NCI-H2171 (cell line): ENCODE data around the gene TMEM207.
"Not testable (repeated sequence)": the region's sequence is repeated elsewhere in the genome, so short reads cannot be mapped to it uniquely, and the experiment has no call there.

Experiments
- DNase-seq: peaks from one replicate; lab custom pipeline; 2025; lab: John Stamatoyannopoulos, UW

TMEM207 gene

GRCh38 chr3:190449801-190450200, at the start of gene TMEM207:
Gene TMEM207, minus strand, starts transcription at chr3:190449901. Its CDS starts 92 bp downstream, at chr3:190449809.
- no peak for DNase-seq

DNA sequence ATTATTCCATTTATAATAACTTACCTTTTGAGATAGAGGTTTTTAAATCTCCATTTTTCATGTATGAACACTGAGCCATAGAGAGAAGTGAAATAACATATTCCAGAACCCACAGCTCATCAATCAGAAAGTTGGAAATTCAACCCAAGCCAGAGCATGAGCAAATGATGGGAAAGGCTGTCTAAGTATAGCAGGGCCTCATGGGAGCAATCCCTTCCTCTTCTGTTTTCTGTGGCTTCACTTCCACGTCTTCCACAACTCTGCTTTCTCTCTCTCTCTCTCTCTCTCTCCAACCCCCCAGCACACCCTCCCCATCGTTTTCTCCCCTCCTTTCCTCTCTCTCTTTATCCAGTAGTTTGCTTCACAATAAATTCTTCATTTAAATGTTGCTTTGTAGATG, 49.4 kb upstream of the TMEM207 start:
- DNase-seq: no peak

DNA sequence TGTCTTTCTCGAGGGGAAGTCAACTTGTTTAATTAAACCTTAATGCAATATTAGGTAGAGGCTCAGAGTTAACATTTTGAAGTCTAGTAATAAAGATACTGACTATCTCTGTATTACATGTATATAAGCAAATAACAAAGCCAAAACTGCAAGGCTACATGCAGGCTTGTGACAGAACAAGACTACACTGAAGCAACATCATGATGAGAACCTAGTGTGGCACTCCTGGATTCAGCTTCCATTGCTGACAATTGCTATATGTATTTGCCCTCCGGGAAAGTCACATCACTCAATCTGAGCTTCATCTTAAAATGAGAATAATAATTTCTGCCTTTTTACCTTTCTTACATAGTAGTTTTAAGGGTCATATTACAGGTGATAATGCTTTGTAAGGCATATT, 48.6 kb upstream of the TMEM207 start:
- DNase-seq: no peak

GRCh38 chr3:190497811-190498210, 48.1 kb upstream of the TMEM207 start:
- DNase-seq: no peak

DNA sequence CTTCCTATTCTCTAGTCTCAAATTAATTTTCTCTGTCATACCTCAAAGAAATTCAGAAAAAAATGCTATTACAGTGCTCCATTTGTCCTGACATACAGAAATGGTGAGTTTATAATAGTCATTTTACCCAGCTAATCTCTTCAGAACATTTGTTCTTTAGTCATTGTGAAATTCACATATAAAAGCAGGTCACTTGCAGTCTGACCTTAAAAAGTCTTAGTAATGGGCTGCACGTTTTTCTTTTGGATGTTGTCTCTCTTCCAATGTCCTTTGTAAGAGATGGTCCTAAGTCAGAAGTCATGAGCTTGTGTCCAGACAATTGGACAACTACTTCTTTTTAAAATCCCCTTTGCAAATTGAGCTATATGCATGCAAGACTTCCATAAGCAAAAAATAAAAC, 47.2 kb upstream of the TMEM207 start:
- DNase-seq: no peak

- no peak for DNase-seq
Observed at GRCh38 chr3:190495796-190496195, 46.1 kb upstream of the TMEM207 start.

- no peak for DNase-seq
Observed at GRCh38 chr3:190495354-190495753, 45.7 kb upstream of the TMEM207 start.

DNA sequence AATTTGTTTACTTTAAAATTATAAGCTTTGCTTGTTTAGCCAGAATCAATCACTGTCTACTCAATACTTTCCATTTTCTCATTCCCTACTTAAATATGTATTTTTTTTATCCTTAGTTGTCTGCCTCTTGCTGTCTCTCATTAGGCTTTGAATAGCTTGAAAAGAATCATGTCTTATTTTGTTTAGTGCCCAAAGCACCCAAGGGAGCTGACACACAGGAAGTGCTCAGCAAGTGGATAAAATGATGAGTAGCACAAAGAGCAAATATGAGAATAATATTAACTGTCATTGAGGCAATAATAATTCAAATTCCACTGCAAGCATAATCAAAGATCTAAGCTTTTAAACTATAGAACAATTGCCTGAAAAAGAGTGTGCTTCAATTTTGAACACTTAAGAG, 45.2 kb upstream of the TMEM207 start:
- DNase-seq: no peak

GRCh38 chr3:190492966-190493365, 43.3 kb upstream of the TMEM207 start:
- no peak for DNase-seq

DNA sequence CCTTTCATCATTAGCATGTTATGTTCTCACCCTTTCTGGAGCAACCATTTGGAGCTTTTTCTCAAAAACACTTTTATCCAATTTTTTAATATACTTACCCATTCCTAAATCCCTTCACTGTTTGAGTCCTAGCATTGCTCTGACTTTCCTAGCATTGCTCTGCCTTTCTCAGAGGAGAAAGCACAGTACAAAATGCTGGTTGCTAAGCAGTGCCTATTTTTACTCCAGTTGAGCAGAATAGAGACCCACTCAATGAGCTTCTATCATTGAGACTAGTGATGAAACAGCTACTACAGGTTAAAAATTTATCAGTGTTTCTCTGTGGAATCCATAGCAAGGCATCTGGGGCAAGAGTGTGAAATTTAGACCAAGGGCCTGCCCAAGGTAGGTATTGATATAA, 42.4 kb upstream of the TMEM207 start:
- no peak for DNase-seq

DNA sequence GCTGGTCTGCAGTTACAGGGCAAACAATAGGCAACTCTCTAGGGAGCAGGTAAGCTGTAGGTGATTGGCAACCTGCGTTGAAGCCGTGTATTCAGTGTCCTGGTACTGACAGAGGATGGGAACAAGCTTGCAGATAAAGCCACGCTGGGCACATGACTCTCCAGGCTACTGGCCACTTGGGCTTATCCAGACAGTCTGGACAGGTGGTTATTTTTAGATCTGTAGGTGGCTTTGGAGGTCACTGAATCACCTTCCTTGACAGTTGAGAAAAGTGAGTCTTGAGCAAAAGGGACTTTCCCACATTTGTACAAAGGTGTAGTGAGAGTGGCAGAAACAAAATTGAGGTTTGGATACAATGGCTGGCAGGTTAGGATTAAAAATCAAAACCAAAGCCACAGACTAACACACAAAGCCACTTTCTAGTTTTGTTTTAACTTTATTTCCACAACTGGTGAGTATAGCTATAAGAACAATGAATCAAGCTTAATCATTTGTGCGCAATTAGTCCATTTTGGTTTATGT, 41.9 kb upstream of the TMEM207 start:
- no peak for DNase-seq

- no peak for DNase-seq
Observed at GRCh38 chr3:190486908-190487607, 37.4 kb upstream of the TMEM207 start.

DNA sequence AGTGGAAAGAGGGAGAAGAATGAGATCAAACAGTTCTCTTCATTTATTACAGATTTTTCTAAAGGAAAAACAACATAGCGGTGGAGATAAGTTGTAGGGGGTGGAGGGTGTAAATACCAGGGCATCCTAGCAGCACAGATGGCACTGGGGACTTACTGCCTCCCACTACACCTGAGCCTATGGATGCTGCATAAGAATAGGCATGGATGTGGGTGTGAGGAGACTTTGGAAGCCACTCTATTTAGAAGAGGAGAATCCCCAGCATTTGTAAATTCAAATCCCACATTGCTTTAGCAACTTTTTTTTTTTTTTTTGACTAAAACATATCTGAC, 36.8 kb upstream of the TMEM207 start:
- no peak for DNase-seq

DNA sequence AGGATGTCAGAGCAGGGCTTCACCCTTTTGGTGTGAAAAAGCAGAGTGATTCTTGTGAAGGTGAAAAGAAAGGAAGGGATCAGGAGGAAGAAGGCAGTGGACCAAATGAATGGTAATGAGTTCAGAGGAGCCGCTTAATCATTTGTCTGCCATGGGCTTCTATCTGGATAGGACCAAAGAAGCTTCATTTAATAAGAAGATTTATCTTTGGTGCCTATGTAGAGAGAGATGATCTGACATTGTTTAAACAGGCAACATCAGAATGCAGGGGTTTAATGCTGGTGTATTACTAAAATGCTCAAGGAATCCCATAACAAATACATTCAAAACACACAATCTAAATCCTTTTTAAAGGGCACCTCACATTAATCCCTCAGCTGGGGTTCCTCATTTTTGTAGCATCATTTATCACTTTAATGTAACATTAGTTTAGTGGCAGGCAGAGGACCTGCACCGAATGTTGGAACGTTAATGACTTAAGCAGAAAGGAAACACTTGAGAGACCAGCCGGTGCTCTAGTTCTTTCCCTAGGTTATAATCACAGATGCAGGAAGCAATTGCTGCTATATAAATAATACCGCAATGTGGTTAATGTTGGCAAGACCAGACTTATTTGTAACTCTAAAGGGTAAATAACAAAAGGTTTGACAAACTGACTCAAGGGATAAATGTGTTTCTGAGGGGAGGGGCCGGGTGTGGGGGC, 36.3 kb upstream of the TMEM207 start:
- no peak for DNase-seq

- no peak for DNase-seq
Observed at GRCh38 chr3:190481779-190482178, 32.1 kb upstream of the TMEM207 start.

DNA sequence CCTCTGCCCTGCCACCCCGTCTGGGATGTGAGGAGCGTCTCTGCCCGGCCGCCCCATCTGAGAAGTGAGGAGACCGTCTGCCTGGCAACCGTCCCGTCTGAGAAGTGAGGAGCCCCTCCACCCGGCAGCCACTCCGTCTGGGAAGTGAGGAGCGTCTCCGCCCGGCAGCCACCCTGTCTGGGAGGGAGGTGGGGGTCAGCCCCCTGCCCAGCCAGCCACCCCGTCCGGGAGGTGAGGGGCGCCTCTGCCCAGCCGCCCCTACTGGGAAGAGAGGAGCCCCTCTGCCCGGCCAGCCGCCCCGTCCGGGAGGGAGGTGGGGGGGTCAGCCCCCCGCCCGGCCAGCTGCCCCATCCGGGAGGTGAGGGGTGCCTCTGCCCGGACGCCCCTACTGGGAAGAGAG, 23.6 kb upstream of the TMEM207 start:
- DNase-seq: not testable (repeated sequence)

DNA sequence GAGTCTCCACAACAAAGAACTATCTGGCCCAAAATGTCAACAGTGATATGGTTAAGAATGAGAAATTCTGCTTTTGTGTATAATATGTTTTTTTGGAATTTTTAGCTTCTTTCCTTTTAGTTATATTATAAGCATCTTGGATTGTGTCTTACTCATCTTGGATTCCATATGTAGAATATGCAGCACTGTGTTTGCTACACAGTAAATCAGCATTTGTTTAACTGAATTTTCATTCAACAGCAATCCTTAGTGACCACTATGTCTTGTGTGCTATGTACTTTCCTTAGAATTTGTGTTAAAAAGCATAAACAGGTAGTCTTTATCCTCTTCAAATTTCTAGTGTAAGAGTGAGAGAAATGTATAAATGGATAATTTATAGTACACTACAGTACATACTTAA, 18.2 kb upstream of the TMEM207 start:
- no peak for DNase-seq

DNA sequence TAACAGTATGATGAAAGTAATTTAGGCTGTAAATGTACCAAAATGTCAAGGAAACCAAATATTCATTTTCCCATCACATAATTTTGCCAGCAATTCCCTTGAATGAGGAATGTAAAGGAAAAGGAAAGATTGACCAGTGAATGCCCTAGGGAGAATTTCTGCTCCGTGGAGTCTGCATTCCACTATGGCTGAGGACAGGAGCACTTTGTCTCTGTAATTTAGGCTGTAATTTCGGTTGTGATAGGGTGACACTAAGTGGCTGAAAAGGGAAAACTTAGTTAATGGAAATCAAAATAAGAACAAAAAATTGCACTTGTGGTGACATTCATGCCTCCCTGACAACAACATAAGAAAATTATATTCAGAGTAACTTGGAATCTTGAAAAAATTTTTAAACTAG, 8.3 kb upstream of the TMEM207 start:
- no peak for DNase-seq

- DNase-seq: no peak
Observed at GRCh38 chr3:190456770-190457169, 7.1 kb upstream of the TMEM207 start.

- DNase-seq: no peak
Observed at GRCh38 chr3:190455828-190456227, 6.1 kb upstream of the TMEM207 start.

- DNase-seq: no peak
Observed at GRCh38 chr3:190448256-190448655, 1.4 kb downstream of the TMEM207 start.

DNA sequence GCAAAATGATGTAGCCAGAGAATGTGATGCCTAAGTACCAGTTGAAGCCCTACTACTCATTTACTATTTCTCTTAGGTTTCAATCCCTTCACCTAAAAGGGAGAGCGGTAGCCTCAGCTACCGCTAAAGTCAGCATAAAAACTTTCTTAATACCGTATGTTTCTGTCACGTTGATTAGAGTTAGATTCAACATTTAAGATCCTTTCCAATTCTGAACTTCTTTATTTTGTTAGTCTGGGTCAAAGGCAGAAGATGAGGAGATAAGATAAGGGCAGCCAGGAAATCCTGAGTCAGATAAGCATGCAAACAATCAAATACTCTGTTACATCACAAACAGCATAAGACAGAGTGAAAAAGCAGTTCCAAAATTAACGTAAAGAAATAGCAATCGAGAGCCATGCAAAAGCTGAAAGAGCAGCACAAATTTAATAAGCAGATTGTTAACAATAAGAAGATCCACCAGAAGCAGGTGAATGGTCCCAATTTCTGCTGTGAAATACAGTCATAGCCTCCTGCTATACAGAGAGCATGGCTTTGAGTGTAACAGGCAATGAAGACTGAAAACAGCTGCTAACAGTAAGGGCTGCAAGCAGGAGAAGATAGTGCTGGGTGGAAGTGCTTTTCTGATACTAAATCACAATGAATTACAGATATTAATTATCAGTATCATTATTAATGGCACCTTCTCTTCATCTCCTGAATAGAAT, 3.0 kb downstream of the TMEM207 start:
- no peak for DNase-seq

DNA sequence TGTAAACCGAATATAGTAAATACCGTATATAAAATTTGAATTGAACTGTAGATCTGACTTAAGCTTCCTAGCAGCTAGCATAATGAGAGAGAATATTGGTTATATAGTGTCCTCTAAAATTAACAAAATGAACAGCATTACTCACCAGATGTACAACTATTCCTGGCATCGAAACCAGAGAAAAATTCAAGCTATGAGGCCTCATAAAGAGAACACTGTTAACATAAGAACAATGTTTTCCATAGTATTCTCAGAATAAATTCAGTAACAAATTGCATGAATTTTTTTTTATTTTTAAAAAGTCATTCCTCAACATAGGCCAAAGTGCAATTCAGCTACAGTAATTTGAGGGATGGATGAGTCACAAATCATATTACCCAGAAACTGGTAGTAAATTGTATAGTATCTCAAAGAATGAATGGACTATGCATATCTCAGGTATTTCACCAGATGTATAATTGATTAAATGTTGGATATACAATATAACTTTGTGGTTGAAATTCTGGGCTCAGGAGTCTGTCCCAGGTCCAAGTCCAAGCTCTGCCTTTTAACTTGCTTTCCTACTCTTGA, 5.0 kb downstream of the TMEM207 start:
- DNase-seq: no peak
